SK-N-SH treated with all-trans-retinoic acid at 6 μM for 48 hours (cell line): Measurements from ENCODE around the gene PCBD2.

Experiments
- CSRNP3 ChIP-seq: fragments of 250-450 bp; sonication (Bioruptor Pico); IDR thresholded peaks from 2 replicates; pipeline ENCODE4 v1.5.1; 2021; ENCODE audit warnings: mild to moderate bottlenecking, moderate library complexity
- RARB ChIP-seq: fragments of 250-450 bp; sonication (Bioruptor Pico); IDR thresholded peaks from 2 replicates; pipeline ENCODE4 v1.8.0; 2021; ENCODE audit warnings: mild to moderate bottlenecking, moderate library complexity

DNA sequence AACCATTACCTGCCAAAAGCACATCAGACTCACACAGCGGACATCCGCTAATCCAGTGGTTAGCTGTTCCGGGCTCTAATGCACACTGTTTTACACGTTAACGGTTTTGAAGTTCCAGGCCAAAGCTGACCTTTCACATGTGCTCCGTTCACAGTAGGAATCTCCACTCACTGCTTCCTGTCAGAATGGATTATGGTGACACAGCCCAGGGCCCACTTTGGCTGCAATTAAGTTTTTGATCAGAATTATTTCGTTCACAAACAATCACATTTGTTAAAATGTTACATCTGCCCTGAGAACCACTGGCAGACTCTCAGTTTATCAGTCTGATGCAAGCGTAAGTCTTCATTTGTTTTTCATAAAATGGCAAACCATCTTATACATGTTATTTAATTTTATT, 32.6 kb downstream of the PCBD2 start:
- TF ChIP-seq CSRNP3 (CRISPR knock-in tag) (no peak), RARB (CRISPR knock-in tag) (no peak)
